ENCODE data around the gene EEIG1. TPM values are rescaled to one million over a fixed set of nuclear protein-coding genes. Genes with fewer than 3 reads are reported as not detected.

The EEIG1 gene
- total RNA-seq, 1 experiment from 2014 or later, result 12.2 TPM

GRCh38 chr9:127975376-127976315, 5.1 kb downstream of the EEIG1 start:
- DNase-seq (ENCODE audit: extremely low read depth, low read depth), result no peak

- DNase-seq (ENCODE audit: extremely low read depth, low read depth), result no peak
Measured at GRCh38 chr9:127974769-127975261, 6.0 kb downstream of the EEIG1 start.

- DNase-seq (ENCODE audit: extremely low read depth, low read depth), result no peak
Measured at GRCh38 chr9:127974001-127974768, 6.6 kb downstream of the EEIG1 start.

- no peak for DNase-seq (ENCODE audit: extremely low read depth, low read depth)
Measured at GRCh38 chr9:127973169-127974000, 7.4 kb downstream of the EEIG1 start.

GRCh38 chr9:127972236-127972871, 8.4 kb downstream of the EEIG1 start:
- DNase-seq (ENCODE audit: extremely low read depth, low read depth), result no peak

GRCh38 chr9:127971357-127972235, 9.2 kb downstream of the EEIG1 start:
- DNase-seq (ENCODE audit: extremely low read depth, low read depth), result no peak

GRCh38 chr9:127970401-127971313, 10.1 kb downstream of the EEIG1 start:
- DNase-seq (ENCODE audit: extremely low read depth, low read depth), result no peak

- DNase-seq (ENCODE audit: extremely low read depth, low read depth), result no peak
Measured at GRCh38 chr9:127968700-127969383, 11.9 kb downstream of the EEIG1 start.

GRCh38 chr9:127968042-127968441, 12.7 kb downstream of the EEIG1 start:
- DNase-seq (ENCODE audit: extremely low read depth, low read depth), result no peak

- no peak for DNase-seq (ENCODE audit: extremely low read depth, low read depth)
Measured at GRCh38 chr9:127967151-127967809, 13.5 kb downstream of the EEIG1 start.

- no peak for DNase-seq (ENCODE audit: extremely low read depth, low read depth)
Measured at GRCh38 chr9:127966416-127967150, 14.2 kb downstream of the EEIG1 start.

- no peak for DNase-seq (ENCODE audit: extremely low read depth, low read depth)
Measured at GRCh38 chr9:127965953-127966352, 14.8 kb downstream of the EEIG1 start.

GRCh38 chr9:127963359-127964064, 17.3 kb downstream of the EEIG1 start:
- DNase-seq (ENCODE audit: extremely low read depth, low read depth), result no peak

- no peak for DNase-seq (ENCODE audit: extremely low read depth, low read depth)
Measured at GRCh38 chr9:127963041-127963358, 17.8 kb downstream of the EEIG1 start.

- DNase-seq (ENCODE audit: extremely low read depth, low read depth), result no peak
Measured at GRCh38 chr9:127962278-127962677, 18.5 kb downstream of the EEIG1 start.

Measured in NCI-H460 (cell line).